HCT116 (cell line): ENCODE data around the gene MIF4GD.

Experiments used
- CTCF ChIP-seq, 3 experiments: fragments of 200-600 bp in 1 of 3; sonication (generic) in 1 of 3; IDR thresholded peaks in 2 of 3; conservative IDR thresholded peaks in 1 of 3; 2 replicates each; pipeline ENCODE4 v1.5.1; 2012 to 2017; ENCODE audit warnings: low read depth in 2 of 3, low read length in 2 of 3, antibody characterized with exemption in 1 of 3, borderline replicate concordance in 1 of 3, control low read depth in 1 of 3, mild to moderate bottlenecking in 1 of 3, mixed read lengths in 1 of 3, mixed run types in 1 of 3, moderate library complexity in 1 of 3; ENCODE audit not compliant: insufficient read depth in 1 of 3
- EGR1 ChIP-seq: IDR thresholded peaks from 2 replicates; pipeline ENCODE4 v1.6.1; 2012; ENCODE audit warnings: low read depth
- EZH2 ChIP-seq: fragments of 200-600 bp; sonication (generic); IDR thresholded peaks from 2 replicates; pipeline ENCODE4 v1.6.1; 2017; ENCODE audit warnings: antibody characterized with exemption, mixed run types
- EZH2phosphoT487 ChIP-seq: fragments of 200-600 bp; IDR thresholded peaks from 2 replicates; pipeline ENCODE4 v1.6.1; 2018; ENCODE audit warnings: antibody characterized with exemption, borderline replicate concordance
- POLR2A ChIP-seq: IDR thresholded peaks from 2 replicates; pipeline ENCODE4 v1.7.0; 2011; ENCODE audit warnings: borderline replicate concordance; ENCODE audit not compliant: insufficient read depth, insufficient read length; ENCODE audit errors: extremely low read depth
- POLR2AphosphoS5 ChIP-seq: IDR thresholded peaks from 2 replicates; pipeline ENCODE4 v1.6.1; 2011; ENCODE audit warnings: mild to moderate bottlenecking, low read depth, low read length, moderate library complexity
- SRF ChIP-seq: IDR thresholded peaks from 2 replicates; pipeline ENCODE4 v1.6.1; 2012; ENCODE audit warnings: low read depth
- TCF7L2 ChIP-seq: IDR thresholded peaks from 2 replicates; pipeline ENCODE4 v1.7.0; 2011; ENCODE audit warnings: borderline replicate concordance, inconsistent platforms; ENCODE audit not compliant: insufficient read depth, insufficient read length; ENCODE audit errors: extremely low read depth
- YY1 ChIP-seq: IDR thresholded peaks from 2 replicates; pipeline ENCODE4 v1.6.1; 2011; ENCODE audit warnings: low read length, low read depth, moderate library complexity, mild to moderate bottlenecking; ENCODE audit not compliant: insufficient replicate concordance; ENCODE audit errors: extremely low read depth

DNA sequence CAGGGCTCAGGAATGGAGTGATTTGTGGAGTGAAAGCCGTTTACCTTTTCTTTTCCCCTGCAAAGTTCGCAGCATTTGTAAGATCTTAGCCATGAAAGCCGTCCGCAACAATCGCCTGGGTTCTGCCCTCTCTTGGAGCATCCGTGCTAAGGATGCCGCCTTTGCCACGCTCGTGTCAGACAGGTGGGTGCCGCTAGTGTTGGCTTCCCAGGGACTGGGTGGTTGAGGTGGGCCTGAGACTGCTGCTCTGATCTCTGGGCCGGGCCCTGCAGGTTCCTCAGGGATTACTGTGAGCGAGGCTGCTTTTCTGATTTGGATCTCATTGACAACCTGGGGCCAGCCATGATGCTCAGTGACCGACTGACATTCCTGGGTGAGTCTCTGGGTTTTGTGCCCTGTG is 38.2 kb downstream of the MIF4GD start:
- TF ChIP-seq EGR1 (no peak), POLR2A (no peak), CTCF (IDR thresholded peaks at IDR 0.05 in 2 of 3, conservative IDR thresholded peaks at IDR 0.05 in 1 of 3; ENCODE audit: borderline replicate concordance in 1 of 3, insufficient read depth in 1 of 3, low read depth in 2 of 3, low read length in 2 of 3) (no peak), EZH2 (no peak), YY1 (no peak), EZH2phosphoT487 (no peak), TCF7L2 (no peak), POLR2AphosphoS5 (no peak), SRF (no peak)
